MV-4-11 (cell line): ENCODE data around the gene NKX2-4.
"Not testable (repeated sequence)": the region's sequence is repeated elsewhere in the genome, so short reads cannot be mapped to it uniquely, and the experiment has no call there.

Experiments
- DNase-seq: peaks from one replicate; lab custom pipeline; 2025; lab: John Stamatoyannopoulos, UW

The NKX2-4 gene

GRCh38 chr20:21397341-21398108 lies at the start of gene NKX2-4:
Gene NKX2-4, minus strand, starts transcription at chr20:21397526. Its CDS starts 127 bp downstream, at chr20:21397399.
- no peak for DNase-seq

DNA sequence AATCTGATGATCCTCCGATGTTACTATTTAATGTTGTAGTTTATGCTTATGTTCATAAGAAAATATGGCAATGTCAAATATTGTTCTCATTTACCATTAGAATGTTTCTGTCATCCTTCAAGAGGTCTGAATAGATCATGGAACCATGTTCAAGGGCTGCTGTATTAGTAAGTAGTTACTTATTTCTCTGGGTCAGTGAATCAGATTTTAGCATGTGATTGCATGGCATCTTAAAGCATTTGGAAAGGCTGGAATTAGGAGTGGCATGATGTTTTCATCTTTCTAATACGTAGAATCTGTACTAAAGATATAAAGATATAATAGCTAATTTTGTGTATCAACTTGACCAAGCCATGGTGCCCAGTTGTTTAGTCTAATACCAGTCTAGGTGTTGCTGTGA lies 40.5 kb upstream of the NKX2-4 start:
- no peak for DNase-seq

DNA sequence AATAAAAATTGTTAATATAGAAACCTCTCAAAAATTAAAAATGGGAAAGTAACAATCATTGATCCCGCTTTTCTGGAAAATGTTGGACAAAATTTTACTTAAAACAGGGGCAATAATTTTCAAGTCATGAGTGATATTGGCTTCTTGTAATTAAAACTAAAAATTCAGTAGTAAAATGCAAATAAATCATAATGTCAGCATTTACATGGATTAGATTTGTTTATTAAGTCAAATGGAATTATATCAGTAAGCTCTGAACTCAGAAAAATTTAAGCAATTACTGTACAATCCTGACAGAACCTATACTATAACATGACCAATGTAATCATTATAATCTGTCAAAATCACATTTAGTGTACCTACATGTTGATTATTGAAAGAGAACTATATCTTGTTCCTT lies 39.9 kb upstream of the NKX2-4 start:
- no peak for DNase-seq

DNA sequence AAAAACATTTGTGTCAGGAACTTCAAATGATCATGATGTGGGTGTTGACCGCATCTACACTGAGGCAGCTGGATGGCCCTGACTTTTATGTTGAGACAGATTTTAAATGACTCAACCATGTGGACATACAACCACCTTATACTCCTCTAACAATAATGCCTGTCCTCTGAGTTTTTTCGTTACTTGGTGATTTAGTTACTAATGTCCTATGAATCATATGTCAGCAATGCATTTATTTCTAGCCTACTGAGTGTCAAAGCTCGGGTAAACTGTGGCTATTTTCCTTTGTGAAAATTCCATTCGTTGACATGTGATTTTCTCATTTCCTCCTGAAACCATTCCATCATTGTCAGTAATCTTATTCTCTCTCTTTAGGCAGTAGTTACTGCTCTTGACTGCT lies 38.9 kb upstream of the NKX2-4 start:
- DNase-seq: no peak

DNA sequence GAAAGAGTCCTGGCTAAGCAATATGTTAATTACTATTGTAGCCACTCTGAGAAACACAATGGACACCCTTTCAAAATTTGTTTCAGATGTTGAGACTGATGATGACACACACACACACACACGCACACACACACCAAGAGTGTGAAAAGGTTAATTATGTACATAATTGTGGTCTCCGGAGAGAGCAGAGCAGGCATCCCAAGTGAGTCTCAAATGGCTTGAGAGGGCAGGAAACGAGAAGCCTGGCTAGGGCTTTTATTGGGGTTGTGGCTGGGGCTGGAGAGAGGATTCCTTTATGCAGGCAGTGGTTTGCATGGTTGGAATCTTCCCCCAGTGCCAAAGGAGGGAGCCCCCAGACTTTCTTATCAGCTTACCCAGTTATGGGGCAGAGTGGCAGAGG lies 38.2 kb upstream of the NKX2-4 start:
- DNase-seq: no peak

- DNase-seq: no peak
Observed at GRCh38 chr20:21433329-21433890, 36.1 kb upstream of the NKX2-4 start.

GRCh38 chr20:21432911-21433310 lies 35.6 kb upstream of the NKX2-4 start:
- DNase-seq: no peak

GRCh38 chr20:21430020-21430419 lies 32.7 kb upstream of the NKX2-4 start:
- DNase-seq: no peak

- DNase-seq: no peak
Observed at GRCh38 chr20:21424846-21425245, 27.5 kb upstream of the NKX2-4 start.

DNA sequence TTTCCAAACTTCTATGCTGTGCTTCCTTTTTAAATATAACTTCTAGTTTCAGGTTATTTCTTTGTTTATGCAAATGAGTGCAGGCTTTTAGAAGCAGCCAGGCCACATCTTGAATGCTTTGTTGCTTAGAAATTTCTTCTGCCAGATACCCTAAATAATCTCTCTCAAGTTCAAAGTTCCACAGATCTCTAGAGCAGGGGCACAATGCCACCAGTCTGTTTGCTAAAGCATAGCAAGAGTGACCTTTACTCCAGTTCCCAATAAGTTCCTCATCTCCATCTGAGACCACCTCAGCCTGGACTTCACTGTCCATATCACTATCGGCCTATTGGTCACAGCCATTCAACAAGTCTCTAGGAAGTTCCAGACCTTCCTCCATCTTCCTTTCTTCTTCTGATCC lies 26.4 kb upstream of the NKX2-4 start:
- DNase-seq: not testable (repeated sequence)

- DNase-seq: no peak
Observed at GRCh38 chr20:21421601-21422236, 24.4 kb upstream of the NKX2-4 start.

GRCh38 chr20:21419147-21419546 lies 21.8 kb upstream of the NKX2-4 start:
- not testable (repeated sequence) for DNase-seq

GRCh38 chr20:21413996-21414395 lies 16.7 kb upstream of the NKX2-4 start:
- DNase-seq: not testable (repeated sequence)

- DNase-seq: peak; percentile 23
Observed at GRCh38 chr20:21411725-21412124, 14.4 kb upstream of the NKX2-4 start.

- no peak for DNase-seq
Observed at GRCh38 chr20:21399005-21399475, 1.7 kb upstream of the NKX2-4 start.

- no peak for DNase-seq
Observed at GRCh38 chr20:21398109-21399004, 1.0 kb upstream of the NKX2-4 start.

- no peak for DNase-seq
Observed at GRCh38 chr20:21396599-21397340, 556 bp downstream of the NKX2-4 start.

- DNase-seq: no peak
Observed at GRCh38 chr20:21395666-21396598, 1.4 kb downstream of the NKX2-4 start.

DNA sequence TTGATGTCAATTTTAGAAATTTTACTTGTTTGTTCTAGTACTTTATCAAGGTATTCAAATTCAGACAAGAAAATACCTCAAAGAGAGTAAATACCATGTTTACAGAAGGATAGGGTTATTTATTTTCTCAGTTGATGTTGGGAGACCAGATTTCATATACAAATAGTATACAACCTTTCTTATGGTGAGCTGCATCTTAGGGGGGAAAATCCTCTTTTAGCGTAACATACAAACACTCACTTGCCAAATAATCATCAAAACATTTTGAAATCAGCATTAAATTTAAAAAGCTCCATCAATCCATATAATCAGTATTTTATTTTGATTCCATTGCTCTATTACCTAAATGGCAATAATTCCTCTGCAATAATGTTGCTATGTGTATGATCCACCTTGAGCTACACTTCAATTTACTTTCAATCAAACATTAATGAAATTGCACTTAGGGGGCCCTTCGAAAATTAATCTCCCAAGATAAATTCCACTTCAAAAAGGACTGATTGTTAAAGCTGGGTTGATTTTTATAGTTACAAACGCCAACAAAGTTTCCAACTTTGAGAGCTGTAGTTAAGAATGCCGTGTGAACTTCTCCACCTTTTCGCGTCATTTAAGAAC lies 2.2 kb downstream of the NKX2-4 start:
- DNase-seq: no peak

DNA sequence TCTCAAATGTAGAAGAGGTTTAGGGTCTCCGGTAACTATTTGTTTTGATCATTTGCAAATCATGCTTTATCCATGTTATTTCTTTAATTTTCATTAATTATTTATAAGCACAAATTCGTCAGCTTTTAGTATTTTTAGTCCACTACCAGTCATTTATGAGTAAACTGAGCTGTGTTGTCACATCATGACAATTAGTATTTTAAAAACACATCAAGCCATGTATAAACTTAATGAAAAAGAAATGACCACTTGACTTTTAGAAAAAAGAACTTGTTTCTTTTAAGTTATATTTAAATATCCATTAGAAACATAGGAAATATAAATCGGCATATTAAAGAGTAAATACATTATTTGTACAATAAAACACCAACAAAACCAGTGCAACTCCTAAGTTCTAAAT lies 2.8 kb downstream of the NKX2-4 start:
- DNase-seq: no peak
